ENCODE results near the gene LRRC10B.
A peak's percentile ranks its signal among the peaks of the same experiment; 100 is the strongest.
"Not testable (repeated sequence)": the region's sequence is repeated elsewhere in the genome, so short reads cannot be mapped to it uniquely, and the experiment has no call there.

The LRRC10B gene

DNA sequence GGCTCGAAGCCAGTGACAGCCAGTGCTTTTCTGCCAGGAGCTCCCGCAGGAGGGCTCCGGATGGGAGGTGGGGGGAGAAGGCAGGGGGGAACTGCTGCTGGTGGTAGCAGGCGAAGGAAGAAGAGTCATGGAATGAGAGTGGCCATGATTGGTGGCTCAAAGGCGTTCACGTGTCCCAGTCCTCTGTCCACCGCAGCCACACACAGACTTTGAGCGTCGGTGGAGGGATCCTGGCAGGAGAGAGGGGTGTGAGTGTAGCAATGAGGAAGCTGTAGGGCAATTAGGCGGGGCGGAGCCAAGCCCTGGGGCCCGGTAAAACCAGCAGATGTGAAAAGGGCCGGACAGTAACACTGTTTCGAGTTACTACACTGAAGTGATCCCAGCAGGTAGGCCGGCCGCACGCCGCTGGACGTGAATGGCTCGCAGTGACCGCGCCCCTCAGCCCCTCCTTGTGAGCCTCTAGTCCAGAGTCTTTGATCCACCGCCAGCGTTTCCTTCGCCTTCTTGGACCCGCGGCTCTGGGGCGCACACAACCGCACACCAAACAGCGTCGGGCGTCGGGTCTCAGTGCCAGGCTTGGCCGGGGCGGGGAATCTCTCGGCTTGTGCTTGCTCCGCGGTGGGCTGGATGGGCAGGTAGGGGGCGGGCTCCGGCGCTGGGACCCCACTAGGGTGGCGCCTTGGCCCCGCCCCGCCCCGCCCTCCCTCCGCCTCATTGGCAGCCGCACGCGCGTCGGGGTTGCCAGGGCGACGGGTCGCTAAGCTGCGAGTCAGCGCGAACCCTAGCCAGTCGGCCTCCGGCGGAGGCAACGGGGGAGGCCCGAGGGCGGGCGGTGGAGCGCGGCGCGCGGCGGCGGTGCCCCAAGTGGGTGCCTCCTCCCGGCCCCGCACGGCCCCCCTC lies at the start of gene LRRC10B:
Gene LRRC10B (plus strand): TSS at position 788 of the 900 bp plus-strand sequence. CDS start 250 bp downstream, outside the sequence.
- DNase-seq, result peak; percentile 37

- DNase-seq, result no peak
Measured at GRCh38 chr11:61460474-61460881, 48.1 kb upstream of the LRRC10B start.

DNA sequence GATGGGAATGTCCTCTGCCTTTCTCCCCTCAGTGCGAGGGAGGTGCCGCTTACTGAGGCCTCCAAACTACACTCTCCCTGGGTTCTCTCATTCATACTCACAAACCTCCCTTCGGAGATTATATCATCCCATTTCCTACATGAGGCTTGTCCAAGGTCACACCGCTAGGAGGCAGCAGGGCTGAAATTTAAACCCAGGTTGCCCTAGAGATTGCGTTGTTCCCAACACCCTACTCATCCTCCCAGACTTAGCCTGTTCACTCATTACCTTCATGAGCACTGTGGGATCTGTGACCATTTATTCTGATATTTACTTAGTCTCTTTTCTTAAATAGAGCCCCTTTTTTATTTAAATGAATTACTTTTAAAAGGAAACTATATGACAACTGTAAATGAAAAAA lies 47.6 kb upstream of the LRRC10B start:
- no peak for DNase-seq

- not testable (repeated sequence) for DNase-seq
Measured at GRCh38 chr11:61467602-61468001, 40.9 kb upstream of the LRRC10B start.

- no peak for DNase-seq
Measured at GRCh38 chr11:61468002-61468401, 40.5 kb upstream of the LRRC10B start.

DNA sequence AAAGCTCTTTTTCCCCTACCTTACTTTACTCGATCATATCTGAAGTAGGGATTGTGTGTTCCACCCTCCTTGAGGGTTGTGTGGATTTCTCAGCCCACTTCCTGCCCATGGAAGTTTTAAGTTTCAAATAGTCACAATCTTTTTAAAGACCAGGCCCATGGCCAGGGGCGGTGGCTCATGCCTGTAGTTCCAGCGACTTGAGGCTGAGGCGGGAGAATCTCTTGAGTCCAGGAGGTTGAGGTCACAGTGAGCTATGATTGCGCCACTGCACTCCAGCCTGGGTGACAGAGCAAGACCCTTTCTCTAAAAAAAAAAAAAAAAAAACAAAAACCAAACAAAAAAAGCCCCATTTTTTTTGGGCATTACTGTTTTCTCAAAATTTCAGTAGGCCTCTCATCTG lies 36.3 kb upstream of the LRRC10B start:
- DNase-seq, result no peak

DNA sequence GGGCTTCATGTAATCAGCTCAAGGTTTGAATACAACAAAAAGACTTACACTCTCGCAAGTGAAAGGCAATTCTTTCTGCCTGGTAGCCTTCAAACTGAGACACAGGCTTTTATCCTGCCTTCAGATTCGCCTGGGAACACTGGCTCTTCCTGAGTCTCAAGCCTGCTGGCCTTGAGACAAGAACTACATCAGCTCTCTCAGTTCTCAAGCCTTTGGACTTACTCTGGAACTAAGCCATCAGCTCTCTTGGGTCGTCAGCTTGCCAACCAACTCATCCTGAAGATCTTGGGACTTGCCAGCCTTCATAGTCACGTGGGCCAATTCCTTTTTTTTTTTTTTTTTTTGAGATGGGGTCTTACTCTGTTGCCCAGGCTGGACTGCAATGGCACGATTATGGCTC lies 35.7 kb upstream of the LRRC10B start:
- no peak for DNase-seq

- DNase-seq, result no peak
Measured at GRCh38 chr11:61473370-61474012, 35.1 kb upstream of the LRRC10B start.

DNA sequence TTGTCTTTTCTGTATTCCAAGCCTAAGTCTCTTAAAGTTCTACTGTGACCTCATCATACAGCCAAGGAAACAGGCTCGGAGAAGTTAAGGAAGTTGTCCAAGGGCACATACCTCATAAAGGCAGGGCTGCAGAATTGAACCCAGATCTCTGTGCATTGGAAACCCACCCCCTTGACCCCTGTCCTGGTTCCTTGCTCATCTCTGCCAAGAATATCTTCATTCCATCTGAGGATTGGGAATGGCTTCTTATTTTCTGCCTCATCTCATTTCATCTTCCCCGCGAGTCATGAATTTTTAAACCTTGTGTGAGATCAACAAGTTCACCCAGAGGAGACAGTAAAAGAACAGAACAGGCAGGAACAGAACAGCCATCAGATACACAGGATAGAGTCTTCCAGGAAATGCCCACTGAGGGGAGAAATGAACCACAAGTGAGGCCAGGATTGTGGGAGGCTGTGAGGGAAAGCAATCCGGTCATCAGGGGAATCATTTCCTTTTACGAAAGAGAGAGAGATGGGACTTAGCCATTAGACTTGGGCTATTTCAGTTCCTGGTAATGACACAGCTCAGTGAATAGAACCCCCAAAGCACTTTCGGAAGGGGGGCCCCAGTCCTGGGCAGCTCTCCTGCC lies 34.4 kb upstream of the LRRC10B start:
- DNase-seq, result no peak

DNA sequence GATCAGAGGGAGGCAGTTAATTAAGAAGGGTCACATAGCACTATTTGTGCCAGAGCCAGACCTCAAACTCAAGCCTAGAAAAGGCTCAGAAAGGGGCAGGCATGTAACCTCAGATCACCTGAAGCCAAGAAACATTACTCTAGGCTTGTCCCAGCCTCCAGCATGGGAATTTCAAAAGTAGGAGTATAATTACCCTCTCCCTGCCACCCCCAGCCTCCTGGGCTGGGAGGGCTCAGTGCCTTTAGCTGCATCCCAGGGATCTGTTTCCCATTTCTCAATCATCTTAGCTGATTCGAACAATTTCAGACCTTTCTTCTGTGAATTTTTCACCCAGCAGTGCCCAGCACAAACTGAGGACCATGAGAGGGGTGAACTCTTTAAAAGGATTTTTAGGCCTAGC lies 33.1 kb upstream of the LRRC10B start:
- DNase-seq, result no peak

GRCh38 chr11:61476371-61476770 lies 32.2 kb upstream of the LRRC10B start:
- DNase-seq, result no peak

GRCh38 chr11:61477126-61477525 lies 31.4 kb upstream of the LRRC10B start:
- DNase-seq, result no peak

GRCh38 chr11:61477727-61478148 lies 30.8 kb upstream of the LRRC10B start:
- peak; percentile 61 for DNase-seq

DNA sequence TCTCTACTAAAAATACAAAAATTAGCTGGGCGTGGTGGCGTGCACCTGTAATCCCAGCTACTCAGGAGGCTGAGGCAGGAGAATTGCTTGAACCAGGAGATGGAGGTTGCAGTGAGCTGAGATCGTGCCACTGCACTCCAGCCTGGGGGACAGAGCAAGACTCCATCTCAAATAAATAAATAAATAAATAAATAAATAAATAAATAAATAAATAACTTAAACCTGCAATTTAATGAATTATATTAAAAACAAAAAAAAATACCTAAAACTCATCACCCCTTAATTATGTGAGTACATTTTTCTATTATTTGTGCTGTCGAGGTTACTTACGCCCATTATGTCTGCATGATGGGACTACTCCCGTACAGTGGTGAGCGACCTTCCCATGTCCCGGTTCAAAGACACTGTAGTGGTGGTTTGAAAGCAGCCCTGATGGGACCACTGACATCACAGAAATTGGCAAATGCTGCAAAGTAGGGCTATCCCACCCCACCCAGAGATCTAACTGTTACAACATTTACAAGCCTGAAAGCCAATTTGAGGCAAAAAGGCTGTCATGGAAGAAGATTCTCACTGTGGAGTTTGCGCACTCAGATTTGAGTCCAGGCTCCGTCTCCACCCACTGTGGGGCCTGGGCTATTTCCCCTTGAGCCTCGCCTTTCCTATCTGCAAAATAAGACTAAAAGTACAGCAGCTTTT lies 29.0 kb upstream of the LRRC10B start:
- DNase-seq, result not testable (repeated sequence)

DNA sequence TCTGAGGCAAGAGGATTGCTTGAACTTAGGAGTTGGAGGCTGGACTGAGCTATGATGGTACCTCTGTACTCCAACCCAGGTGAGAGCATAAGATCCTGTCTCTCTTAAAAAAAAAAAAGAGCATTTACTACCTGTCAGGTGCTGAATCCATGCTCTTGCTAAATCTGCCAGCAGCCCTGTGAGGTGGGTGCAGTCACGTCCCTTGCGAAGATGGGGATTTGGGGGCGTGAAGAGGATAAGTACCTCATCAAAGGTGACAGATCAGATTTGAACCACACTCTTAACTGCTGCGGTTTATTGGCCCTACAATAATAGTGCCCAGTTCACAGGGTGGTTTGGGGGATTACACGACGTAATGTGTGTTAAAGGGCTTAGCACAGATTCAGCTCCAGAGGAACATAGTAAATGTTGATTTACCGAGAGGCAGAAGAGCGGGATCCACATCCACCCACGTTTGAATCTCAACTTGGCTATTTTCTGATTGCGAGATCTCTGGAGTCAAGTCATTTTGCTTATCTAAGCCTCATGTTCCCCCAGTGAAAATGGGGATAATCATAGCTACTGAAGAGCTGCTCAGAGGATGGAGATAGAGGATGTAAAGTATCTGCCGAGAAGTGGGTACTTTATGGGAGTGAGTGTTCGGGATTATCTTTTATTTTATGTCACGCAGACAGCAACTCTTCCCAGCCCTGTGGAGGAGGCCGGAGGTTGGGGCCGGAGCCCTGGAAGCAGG lies 28.1 kb upstream of the LRRC10B start:
- DNase-seq, result no peak

DNA sequence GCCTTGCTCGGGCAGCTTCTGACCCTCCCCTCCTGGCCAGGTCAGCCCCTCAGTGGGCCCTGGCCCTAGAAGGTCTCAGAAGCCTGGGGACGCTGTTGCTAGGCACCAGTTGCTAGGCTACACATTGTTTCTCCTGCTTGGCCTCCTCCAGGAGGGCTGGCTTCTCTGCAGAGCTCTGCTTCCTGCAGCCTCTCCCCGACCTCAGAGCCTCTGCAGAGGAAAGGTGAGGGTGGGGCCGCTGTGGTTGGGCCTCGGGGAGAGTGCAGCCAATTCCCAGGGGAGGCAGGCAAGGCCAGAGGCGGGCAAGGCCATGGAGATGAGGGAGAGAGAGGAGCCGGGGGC lies 27.6 kb upstream of the LRRC10B start:
- no peak for DNase-seq

GRCh38 chr11:61481806-61482205 lies 26.7 kb upstream of the LRRC10B start:
- DNase-seq, result no peak

- DNase-seq, result peak; percentile 23
Measured at GRCh38 chr11:61482513-61482912, 26.0 kb upstream of the LRRC10B start.

DNA sequence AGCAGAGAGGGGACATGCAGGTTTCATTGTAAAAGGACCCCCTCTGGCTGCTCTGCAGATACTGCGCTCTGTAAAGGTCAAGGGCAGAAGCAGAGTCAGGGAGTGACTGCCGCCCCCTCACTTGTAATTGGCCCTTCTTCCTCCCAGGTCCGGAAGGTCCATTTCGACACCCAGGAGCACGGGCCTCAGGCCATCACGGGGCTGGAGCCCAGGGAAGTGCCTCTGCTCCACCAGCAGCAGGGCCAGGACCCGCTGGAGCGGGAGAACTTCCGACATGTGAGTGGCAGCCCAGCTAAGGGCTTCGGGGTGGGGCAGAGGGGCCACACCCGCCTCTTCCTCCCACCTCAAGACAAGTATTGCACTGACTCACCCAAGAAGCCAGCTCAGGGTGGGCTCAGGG lies 24.0 kb upstream of the LRRC10B start:
- DNase-seq, result no peak

GRCh38 chr11:61485080-61485479 lies 23.5 kb upstream of the LRRC10B start:
- DNase-seq, result no peak

- DNase-seq, result no peak
Measured at GRCh38 chr11:61486011-61486620, 22.4 kb upstream of the LRRC10B start.

- no peak for DNase-seq
Measured at GRCh38 chr11:61486779-61487178, 21.8 kb upstream of the LRRC10B start.

Measured in activated naive CD4-positive, alpha-beta T cell treated with Interleukin-2 at 50 U/mL for 16 hours (primary cell).